Cortex of kidney (tissue), 1 donor: ENCODE results near the gene TBX2.
"Not testable (repeated sequence)": the region's sequence is repeated elsewhere in the genome, so short reads cannot be mapped to it uniquely, and the experiment has no call there.

ENCODE experiments used
- DNase-seq: peaks from one replicate; lab custom pipeline; 2025; lab: John Stamatoyannopoulos, UW

Gene TBX2

GRCh38 chr17:61399131-61400065 lies at the start of gene TBX2:
Gene TBX2 (plus strand): TSS chr17:61399843. CDS start chr17:61400177, 334 bp downstream.
- no peak for DNase-seq

GRCh38 chr17:61351745-61352407 lies 47.8 kb upstream of the TBX2 start:
- DNase-seq: no peak

DNA sequence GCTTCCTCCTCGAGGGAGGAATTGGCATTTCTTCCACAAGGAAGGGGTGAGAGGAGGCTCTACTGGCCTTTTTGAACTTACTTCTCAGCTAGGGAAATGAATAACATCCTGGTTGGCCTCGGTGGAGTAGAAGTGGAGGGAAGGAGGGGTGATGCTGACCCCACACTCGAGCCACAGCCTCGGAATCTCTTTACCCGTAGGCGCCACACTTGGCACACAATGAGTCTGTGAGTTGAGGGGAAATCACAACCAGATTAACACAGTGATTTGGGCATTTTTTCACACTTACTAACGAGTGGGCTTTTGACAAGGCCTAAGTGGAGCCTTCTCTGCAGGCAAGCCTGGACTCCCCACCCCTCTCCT lies 47.3 kb upstream of the TBX2 start:
- DNase-seq: no peak

DNA sequence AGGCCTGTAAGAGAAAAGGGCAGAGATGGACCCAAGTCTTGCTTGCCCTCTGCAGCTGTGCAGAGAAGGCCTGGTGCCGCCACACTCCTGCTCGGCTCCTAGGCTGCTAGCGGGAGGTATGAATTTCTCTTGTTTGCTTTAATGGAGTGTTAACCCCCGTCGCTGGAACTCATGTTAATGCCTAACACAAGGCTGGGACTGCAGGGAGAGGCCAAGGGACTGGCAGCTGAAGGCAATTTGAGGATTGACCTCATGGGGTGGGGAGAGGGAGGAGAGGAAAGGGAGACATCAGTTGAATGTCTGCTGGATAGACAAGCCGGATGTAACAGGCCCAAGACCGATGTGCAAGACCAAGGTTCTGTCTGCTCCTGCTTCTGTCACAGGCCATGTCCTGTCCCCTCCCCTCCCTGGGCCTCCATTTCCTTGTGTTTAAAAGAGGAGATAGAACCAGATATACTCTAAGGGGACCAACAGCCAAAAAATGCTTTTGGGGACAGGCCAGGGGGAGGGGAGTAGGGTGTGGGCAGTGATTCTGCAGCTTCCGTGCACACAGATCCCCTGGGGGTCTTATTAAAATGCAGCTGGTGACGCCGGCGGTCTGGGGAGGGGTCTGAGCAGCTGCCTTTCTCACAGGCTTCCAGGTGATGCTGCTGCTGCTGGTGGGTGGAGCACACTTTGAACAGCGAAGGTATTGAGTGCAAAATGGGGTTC lies 46.7 kb upstream of the TBX2 start:
- DNase-seq: no peak

DNA sequence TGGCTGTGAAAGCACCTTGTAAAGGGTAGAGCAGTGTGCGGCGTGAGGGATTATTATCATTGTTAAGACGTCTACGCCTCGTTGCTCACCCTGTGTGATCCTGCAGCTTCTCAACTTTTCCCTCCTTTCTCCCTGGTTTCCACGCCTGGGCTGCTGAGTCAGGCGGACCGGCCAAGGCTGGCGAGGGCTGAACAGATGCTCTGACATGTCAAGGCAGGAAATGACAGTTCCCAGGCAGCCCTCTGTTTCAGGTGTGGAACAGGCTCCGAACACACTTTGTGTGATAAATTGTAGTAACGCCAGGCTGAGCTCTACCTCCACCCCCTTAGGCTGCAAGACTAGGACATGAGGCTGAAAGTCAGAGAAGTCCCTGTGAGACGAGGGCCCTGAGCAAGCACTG lies 46.0 kb upstream of the TBX2 start:
- DNase-seq: no peak

GRCh38 chr17:61354895-61355874 lies 44.5 kb upstream of the TBX2 start:
- DNase-seq: no peak

DNA sequence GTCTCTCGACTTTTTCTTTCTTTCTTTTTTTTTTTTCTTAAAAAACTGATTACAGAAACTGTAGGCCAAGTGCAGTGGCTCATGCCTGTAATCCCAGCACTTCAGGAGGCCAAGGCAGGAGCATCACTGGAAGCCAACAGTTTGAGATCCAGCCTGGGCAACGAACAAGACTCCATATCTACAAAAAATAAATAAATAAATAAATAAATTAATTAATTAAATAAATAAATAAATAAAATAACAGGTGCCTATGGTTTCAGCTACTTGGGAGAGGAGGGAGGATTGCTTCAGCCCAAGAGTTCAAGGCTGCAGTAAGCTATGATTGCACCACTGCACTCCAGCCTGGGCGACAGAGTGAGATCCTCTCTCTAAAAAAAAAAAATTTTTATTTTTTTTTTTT lies 42.6 kb upstream of the TBX2 start:
- not testable (repeated sequence) for DNase-seq

- not testable (repeated sequence) for DNase-seq
These were observed 40.1 kb upstream of the TBX2 start for GRCh38 chr17:61359513-61359912.

DNA sequence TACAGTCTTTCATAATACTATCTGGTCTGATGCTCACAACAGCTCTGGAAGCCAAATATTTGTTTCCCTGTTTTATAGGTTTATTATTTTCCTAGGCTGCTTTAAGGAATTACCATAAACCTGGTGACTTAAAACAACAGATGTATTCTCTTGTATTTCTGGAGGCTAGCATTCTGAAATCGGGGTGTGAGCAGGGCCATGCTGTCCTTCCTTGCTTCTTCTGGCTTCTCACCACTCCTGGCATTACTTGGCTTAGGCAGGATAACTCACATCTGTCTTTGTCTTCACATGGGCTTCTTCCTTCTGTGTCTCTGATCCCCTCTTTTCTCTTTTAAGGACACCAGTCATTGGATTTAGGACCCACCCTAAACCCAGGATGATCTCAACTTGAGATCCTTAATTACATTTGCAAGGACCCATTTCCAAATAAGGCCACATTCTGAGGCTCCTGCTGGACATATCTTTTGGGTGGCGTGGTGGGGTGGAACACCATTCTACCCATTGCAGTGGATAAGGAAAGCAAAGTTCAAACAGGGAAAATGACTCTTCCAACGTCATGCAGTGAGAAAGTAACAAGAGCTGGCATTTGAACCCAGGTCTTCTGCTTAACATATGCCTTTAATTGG lies 39.2 kb upstream of the TBX2 start:
- DNase-seq: no peak

- DNase-seq: no peak
These were observed 38.6 kb upstream of the TBX2 start for GRCh38 chr17:61361084-61361483.

- DNase-seq: no peak
These were observed 37.2 kb upstream of the TBX2 start for GRCh38 chr17:61362396-61362795.

DNA sequence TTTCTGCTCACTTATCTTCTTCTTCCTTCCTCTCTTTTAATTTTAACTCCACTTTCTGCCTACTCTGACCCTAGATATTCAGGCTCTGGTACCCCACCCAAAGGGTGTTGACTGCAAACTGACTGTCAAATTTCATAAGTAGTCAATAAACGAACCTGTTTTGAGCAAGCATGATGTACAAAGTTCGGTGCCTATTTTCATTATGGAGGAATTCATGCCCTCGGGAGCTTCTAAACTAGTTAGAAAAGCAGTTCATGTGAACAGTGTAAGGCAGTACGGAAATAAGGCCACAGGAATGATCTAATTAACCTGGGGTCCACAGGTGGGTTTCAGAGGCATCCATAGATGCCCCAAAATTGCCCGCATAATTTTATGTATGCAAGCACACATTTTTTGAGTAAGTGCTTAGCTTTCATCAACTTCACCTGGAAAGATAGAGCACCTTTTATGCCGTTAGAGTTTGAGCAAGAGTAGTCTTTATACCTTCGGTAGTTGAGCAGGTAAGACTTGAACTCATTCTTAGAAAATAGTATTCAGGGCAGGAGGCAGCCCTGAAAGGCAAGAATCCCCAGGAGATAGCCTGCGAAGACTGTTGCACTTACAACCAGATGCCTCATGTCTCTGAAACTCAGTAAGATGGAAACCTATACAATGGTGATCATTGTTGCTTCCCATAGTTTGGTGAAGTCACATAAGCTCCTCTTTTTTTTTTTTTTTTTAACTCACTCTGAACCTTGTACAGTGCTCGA lies 36.6 kb upstream of the TBX2 start:
- no peak for DNase-seq

DNA sequence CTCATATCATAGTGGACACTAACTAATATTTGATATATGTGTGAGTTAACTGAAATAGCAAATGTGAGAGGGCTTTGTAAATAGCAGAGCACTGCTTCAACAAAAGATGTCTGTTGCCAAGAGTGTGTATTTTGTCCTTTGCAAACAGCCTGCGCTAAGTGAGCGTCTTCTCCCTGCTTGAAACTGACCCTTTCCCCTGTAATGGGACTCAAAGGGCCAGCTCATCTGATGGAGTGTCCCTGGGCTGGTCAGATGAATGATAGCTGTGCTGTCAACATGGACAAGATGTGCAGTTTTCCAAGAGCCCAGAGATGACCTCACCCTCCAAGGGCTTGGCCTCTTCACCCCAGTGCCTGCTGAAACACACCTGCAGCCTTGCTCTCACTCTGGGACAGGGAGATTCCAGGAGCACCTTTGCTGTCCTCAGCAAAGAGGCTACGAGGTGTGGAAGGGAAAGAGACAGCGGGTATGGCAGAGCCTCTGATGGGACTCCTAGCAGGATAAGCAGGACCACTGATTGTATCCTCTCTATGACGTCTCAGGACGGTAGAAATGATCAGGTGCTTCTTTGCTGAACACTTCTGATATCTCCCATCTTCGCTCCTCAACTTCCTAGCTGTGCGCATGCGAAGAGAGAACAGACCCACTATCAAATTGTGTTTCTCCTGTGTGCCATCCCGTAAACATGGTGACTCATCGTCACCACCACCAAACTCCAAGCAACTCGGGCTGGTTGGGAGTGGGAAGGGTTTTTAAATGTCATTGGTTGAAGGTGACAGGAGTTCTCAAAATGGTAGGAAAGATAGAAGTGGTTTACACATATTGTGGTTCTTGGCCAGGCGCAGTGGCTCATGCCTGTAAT lies 35.8 kb upstream of the TBX2 start:
- no peak for DNase-seq

GRCh38 chr17:61364463-61364846 lies 35.2 kb upstream of the TBX2 start:
- no peak for DNase-seq

- DNase-seq: no peak
These were observed 33.4 kb upstream of the TBX2 start for GRCh38 chr17:61366076-61366714.

GRCh38 chr17:61366715-61367413 lies 32.8 kb upstream of the TBX2 start:
- DNase-seq: no peak

- no peak for DNase-seq
These were observed 31.4 kb upstream of the TBX2 start for GRCh38 chr17:61368049-61368831.
